HFFc6 (cell line): ENCODE measurements around the gene CCDC201. TPM values are rescaled to one million over a fixed set of nuclear protein-coding genes. Genes with fewer than 3 reads are reported as not detected.

Experiments used
- DNase-seq: peaks from one replicate; pipeline ENCODE4 v3.0.0-alpha.2; 2018
- H3K27ac Mint-ChIP-seq: 2 replicates; pipeline ENCODE4 v1.8.0; 2020; ENCODE audit warnings: mild to moderate bottlenecking, mixed read lengths
- H3K27me3 Mint-ChIP-seq: 2 replicates; pipeline ENCODE4 v1.8.0; 2021; ENCODE audit warnings: mild to moderate bottlenecking, moderate library complexity, mixed read lengths; ENCODE audit not compliant: insufficient read depth
- H3K36me3 Mint-ChIP-seq: 2 replicates; pipeline ENCODE4 v1.8.0; 2021; ENCODE audit warnings: low read depth, mixed read lengths
- H3K4me1 Mint-ChIP-seq: 2 replicates; pipeline ENCODE4 v1.8.0; 2020; ENCODE audit warnings: low read depth, mixed read lengths
- H3K4me3 Mint-ChIP-seq: 2 replicates; pipeline ENCODE4 v1.8.0; 2020; ENCODE audit warnings: mild to moderate bottlenecking, moderate library complexity, mixed read lengths
- H3K9me3 Mint-ChIP-seq: 2 replicates; pipeline ENCODE4 v1.8.0; 2020; ENCODE audit warnings: mild to moderate bottlenecking, mixed read lengths
- CTCF ChIP-seq: fragments of 200-600 bp; sonication (generic); IDR thresholded peaks from 2 replicates; pipeline ENCODE4 v1.5.0; 2021; ENCODE audit warnings: antibody characterized with exemption, mild to moderate bottlenecking
- total RNA-seq, 6 experiments: library from RNA; stranded (reverse); fragmentation: NEBNext Ultra II Directional; extraction: Animal tissue kit (Norgen Biotek cat#: 25700); gene quantifications; 2 replicates in 1 of 6; 3 replicates in 5 of 6; pipeline ENCODE4 v1.2.3, GENCODE V29; 2021

The CCDC201 gene
- total RNA-seq, 6 experiments from 2014 or later: not detected

GRCh38 chr7:45893374-45893995 is 20.6 kb upstream of the CCDC201 start:
- Mint-ChIP-seq H3K4me1 (peaks cover 31% of the 10 kb centered on the region), H3K27me3 (peaks cover 9% of the 10 kb centered on the region), H3K4me3 (no peak overlapping the region), H3K9me3 (no peaks in the 10 kb centered on the region), H3K36me3 (no peaks in the 10 kb centered on the region), H3K27ac (no peak overlapping the region)
- DNase-seq: no peak
- no peak for TF ChIP-seq CTCF

GRCh38 chr7:45892407-45893035 is 19.6 kb upstream of the CCDC201 start:
- Mint-ChIP-seq H3K36me3 (no peaks in the 10 kb centered on the region), H3K4me3 (no peak overlapping the region)
- DNase-seq: no peak

GRCh38 chr7:45891462-45892402 is 18.9 kb upstream of the CCDC201 start:
- peaks cover 14% of the 10 kb centered on the region for H3K4me1 Mint-ChIP-seq
- DNase-seq: no peak
- H3K4me3 Mint-ChIP-seq: no peak overlapping the region
- H3K27me3 Mint-ChIP-seq: peaks cover 17% of the 10 kb centered on the region
- no peak overlapping the region for H3K27ac Mint-ChIP-seq
- no peaks in the 10 kb centered on the region for H3K36me3 Mint-ChIP-seq
- no peaks in the 10 kb centered on the region for H3K9me3 Mint-ChIP-seq
- peak; percentile 47; the same call in 1 of the 2 replicates for TF ChIP-seq CTCF

More at GRCh38 chr7:45892407-45893035, 19.6 kb upstream of the CCDC201 start:
- peaks cover 13% of the 10 kb centered on the region for H3K27me3 Mint-ChIP-seq
- TF ChIP-seq CTCF: no peak
- H3K9me3 Mint-ChIP-seq: no peaks in the 10 kb centered on the region
- H3K4me1 Mint-ChIP-seq: peaks cover 22% of the 10 kb centered on the region
- no peak overlapping the region for H3K27ac Mint-ChIP-seq

GRCh38 chr7:45890902-45891461 is 18.1 kb upstream of the CCDC201 start:
- peaks cover 7% of the 10 kb centered on the region; the same call in 1 of the 2 replicates for H3K4me1 Mint-ChIP-seq
- DNase-seq: peak; percentile 36
- no peaks in the 10 kb centered on the region for H3K9me3 Mint-ChIP-seq
- H3K36me3 Mint-ChIP-seq: no peaks in the 10 kb centered on the region
- H3K4me3 Mint-ChIP-seq: no peak overlapping the region
- TF ChIP-seq CTCF: peak; percentile 90
- peaks cover 20% of the 10 kb centered on the region for H3K27me3 Mint-ChIP-seq
- H3K27ac Mint-ChIP-seq: no peak overlapping the region

- Mint-ChIP-seq H3K9me3 (no peaks in the 10 kb centered on the region), H3K27ac (no peak overlapping the region), H3K4me3 (no peak overlapping the region), H3K27me3 (peaks cover 20% of the 10 kb centered on the region), H3K36me3 (no peaks in the 10 kb centered on the region), H3K4me1 (peaks cover 14% of the 10 kb centered on the region)
- DNase-seq: no peak
- TF ChIP-seq CTCF: no peak
Observed at GRCh38 chr7:45890125-45890901, 17.4 kb upstream of the CCDC201 start.
